Karpas-422 (cell line): Measurements from ENCODE around the gene PTPN1. TPM values are rescaled to one million over a fixed set of nuclear protein-coding genes. Genes with fewer than 3 reads are reported as not detected.

Experiments used
- DNase-seq: peaks from one replicate; pipeline ENCODE4 v3.0.0-alpha.2; 2015
- H2AFZ ChIP-seq: fragments of 200-600 bp; sonication (generic); 2 replicates; pipeline ENCODE4 v1.6.1; 2014; ENCODE audit warnings: antibody characterized with exemption, low read length, mixed read lengths
- H3K27ac ChIP-seq: fragments of 200-600 bp; sonication (generic); 2 replicates; pipeline ENCODE4 v1.5.1; 2014; ENCODE audit warnings: mild to moderate bottlenecking, low read length, moderate library complexity
- H3K27me3 ChIP-seq: fragments of 200-600 bp; sonication (generic); 2 replicates; pipeline ENCODE4 v1.6.1; 2014; ENCODE audit warnings: low read length, mixed read lengths
- H3K36me3 ChIP-seq: fragments of 200-600 bp; sonication (generic); 2 replicates; pipeline ENCODE4 v1.6.1; 2014; ENCODE audit warnings: low read length, mixed read lengths; ENCODE audit not compliant: insufficient read depth
- H3K4me1 ChIP-seq: fragments of 200-600 bp; sonication (generic); 2 replicates; pipeline ENCODE4 v1.6.1; 2014; ENCODE audit warnings: mild to moderate bottlenecking, low read length, mixed read lengths
- H3K4me2 ChIP-seq: fragments of 200-600 bp; sonication (generic); 2 replicates; pipeline ENCODE4 v1.6.1; 2014; ENCODE audit warnings: low read length, low read depth, mild to moderate bottlenecking; ENCODE audit not compliant: poor library complexity, severe bottlenecking
- H3K4me3 ChIP-seq: fragments of 200-600 bp; sonication (generic); 2 replicates; pipeline ENCODE4 v1.5.1; 2014; ENCODE audit warnings: mild to moderate bottlenecking, antibody characterized with exemption, low read length, mixed read lengths
- H3K79me2 ChIP-seq: fragments of 200-600 bp; sonication (generic); 2 replicates; pipeline ENCODE4 v1.6.1; 2014; ENCODE audit warnings: mild to moderate bottlenecking, low read length, mixed read lengths
- H3K9ac ChIP-seq: fragments of 200-600 bp; sonication (generic); 2 replicates; pipeline ENCODE4 v1.6.0; 2014; ENCODE audit warnings: low read length
- H3K9me2 ChIP-seq: fragments of 200-600 bp; sonication (generic), shearing (Covaris generic); replicated peaks from 2 replicates; pipeline ENCODE4 v1.6.0; 2014; ENCODE audit warnings: mild to moderate bottlenecking, low read length, moderate library complexity; ENCODE audit not compliant: insufficient read depth
- H3K9me3 ChIP-seq: fragments of 300-700, 200-600 bp; sonication (generic); 2 replicates; pipeline ENCODE4 v1.6.1; 2014; ENCODE audit warnings: low read length, mixed read lengths
- H4K20me1 ChIP-seq: fragments of 200-600 bp; sonication (generic); 2 replicates; pipeline ENCODE4 v1.6.1; 2014; ENCODE audit warnings: mild to moderate bottlenecking, antibody characterized with exemption, low read length, low read depth; ENCODE audit not compliant: insufficient read depth
- total RNA-seq: library from RNA; depleted of rRNA; stranded (reverse); fragments of >200 nt; shearing (Covaris generic); gene quantifications from 2 replicates; pipeline ENCODE4 v1.2.3, GENCODE V29; 2014; ENCODE audit warnings: low replicate concordance

The PTPN1 gene
- total RNA-seq, 1 experiment from 2014 or later, result 6.5 TPM

GRCh38 chr20:50580842-50581544 is 70.8 kb downstream of the PTPN1 start:
- Histone ChIP-seq H3K9ac (no peak overlapping the region), H3K27ac (no peak overlapping the region)

GRCh38 chr20:50582092-50582491 is 71.9 kb downstream of the PTPN1 start:
- Histone ChIP-seq H3K79me2 (no peaks in the 10 kb centered on the region), H3K27me3 (no peaks in the 10 kb centered on the region), H3K9me2 (no peaks in the 10 kb centered on the region), H2AFZ (no peak overlapping the region), H3K4me3 (no peak overlapping the region), H3K27ac (no peak overlapping the region), H3K9ac (no peak overlapping the region), H3K9me3 (no peaks in the 10 kb centered on the region), H3K36me3 (peaks cover 3% of the 10 kb centered on the region), H3K4me1 (no peaks in the 10 kb centered on the region; the same call in 1 of the 2 replicates), H4K20me1 (0 out of 2 replicates have a peak, but pooled peaks cover 3% of the 10 kb centered on the region), H3K4me2 (no peak overlapping the region)
- no peak for DNase-seq

More at GRCh38 chr20:50580842-50581544, 70.8 kb downstream of the PTPN1 start:
- Histone ChIP-seq H2AFZ (no peak overlapping the region), H3K9me2 (no peaks in the 10 kb centered on the region), H3K4me3 (no peak overlapping the region), H3K4me1 (no peaks in the 10 kb centered on the region; the same call in 1 of the 2 replicates), H4K20me1 (0 out of 2 replicates have a peak, but pooled peaks cover 3% of the 10 kb centered on the region), H3K79me2 (no peaks in the 10 kb centered on the region), H3K36me3 (peaks cover 3% of the 10 kb centered on the region), H3K4me2 (no peak overlapping the region), H3K27me3 (no peaks in the 10 kb centered on the region), H3K9me3 (no peaks in the 10 kb centered on the region)
- no peak for DNase-seq

- Histone ChIP-seq H3K9me2 (no peaks in the 10 kb centered on the region), H3K79me2 (no peaks in the 10 kb centered on the region), H2AFZ (no peak overlapping the region), H3K9ac (no peak overlapping the region), H3K27me3 (no peaks in the 10 kb centered on the region), H3K4me2 (no peak overlapping the region), H3K4me3 (no peak overlapping the region), H3K36me3 (peaks cover 3% of the 10 kb centered on the region), H3K27ac (no peak overlapping the region), H3K4me1 (no peaks in the 10 kb centered on the region; the same call in 1 of the 2 replicates), H4K20me1 (0 out of 2 replicates have a peak, but pooled peaks cover 3% of the 10 kb centered on the region), H3K9me3 (no peaks in the 10 kb centered on the region)
- DNase-seq, result no peak
Measured at GRCh38 chr20:50582591-50583234, 72.5 kb downstream of the PTPN1 start.

- Histone ChIP-seq H3K9me2 (no peaks in the 10 kb centered on the region), H3K9me3 (no peaks in the 10 kb centered on the region), H3K27me3 (no peaks in the 10 kb centered on the region), H3K27ac (no peak overlapping the region), H3K4me3 (no peak overlapping the region), H3K79me2 (no peaks in the 10 kb centered on the region), H3K36me3 (peaks cover 3% of the 10 kb centered on the region), H3K9ac (no peak overlapping the region), H2AFZ (no peak overlapping the region), H3K4me2 (no peak overlapping the region), H3K4me1 (no peaks in the 10 kb centered on the region; the same call in 1 of the 2 replicates), H4K20me1 (0 out of 2 replicates have a peak, but pooled peaks cover 3% of the 10 kb centered on the region)
- no peak for DNase-seq
Measured at GRCh38 chr20:50583442-50584150, 73.4 kb downstream of the PTPN1 start.

GRCh38 chr20:50584687-50585086 is 74.5 kb downstream of the PTPN1 start:
- Histone ChIP-seq H3K36me3 (peaks cover 1% of the 10 kb centered on the region), H3K4me3 (no peak overlapping the region), H2AFZ (no peak overlapping the region), H3K9me3 (no peaks in the 10 kb centered on the region), H4K20me1 (0 out of 2 replicates have a peak, but pooled peaks cover 3% of the 10 kb centered on the region), H3K9me2 (no peaks in the 10 kb centered on the region), H3K4me1 (no peaks in the 10 kb centered on the region; the same call in 1 of the 2 replicates), H3K9ac (no peak overlapping the region), H3K79me2 (no peaks in the 10 kb centered on the region), H3K27me3 (no peaks in the 10 kb centered on the region), H3K4me2 (no peak overlapping the region), H3K27ac (no peak overlapping the region)
- DNase-seq, result no peak

GRCh38 chr20:50585214-50585613 is 75.0 kb downstream of the PTPN1 start:
- Histone ChIP-seq H3K9me2 (no peaks in the 10 kb centered on the region), H3K36me3 (no peaks in the 10 kb centered on the region), H3K4me1 (no peaks in the 10 kb centered on the region; the same call in 1 of the 2 replicates), H3K27ac (no peak overlapping the region), H3K4me2 (no peak overlapping the region), H3K79me2 (no peaks in the 10 kb centered on the region), H3K9ac (no peak overlapping the region), H2AFZ (no peak overlapping the region), H4K20me1 (0 out of 2 replicates have a peak, but pooled peaks cover 3% of the 10 kb centered on the region), H3K9me3 (no peaks in the 10 kb centered on the region), H3K4me3 (no peak overlapping the region), H3K27me3 (no peaks in the 10 kb centered on the region)
- no peak for DNase-seq

GRCh38 chr20:50585678-50586077 is 75.5 kb downstream of the PTPN1 start:
- no peaks in the 10 kb centered on the region for H3K36me3 ChIP-seq

More at GRCh38 chr20:50585678-50586077, 75.5 kb downstream of the PTPN1 start:
- no peaks in the 10 kb centered on the region for H3K9me3 ChIP-seq
- 0 out of 2 replicates have a peak, but pooled peaks cover 3% of the 10 kb centered on the region for H4K20me1 ChIP-seq
- no peak overlapping the region for H3K27ac ChIP-seq
- no peak overlapping the region for H2AFZ ChIP-seq
- H3K9ac ChIP-seq, result no peak overlapping the region
- DNase-seq, result no peak
- no peaks in the 10 kb centered on the region for H3K27me3 ChIP-seq
- H3K4me3 ChIP-seq, result no peak overlapping the region
- H3K9me2 ChIP-seq, result no peaks in the 10 kb centered on the region
- H3K4me2 ChIP-seq, result no peak overlapping the region
- H3K79me2 ChIP-seq, result no peaks in the 10 kb centered on the region
- no peaks in the 10 kb centered on the region; the same call in 1 of the 2 replicates for H3K4me1 ChIP-seq
